GM23338 (cell line): ENCODE results near the gene HSD17B7. TPM values are rescaled to one million over a fixed set of nuclear protein-coding genes. Genes with fewer than 3 reads are reported as not detected.

Experiments
- ATAC-seq: fragments of 200-7000 bp; cut with Tn5 transposase; 3 replicates; pipeline ENCODE4 v1.9.1; 2020
- DNase-seq: peaks from one replicate; pipeline ENCODE4 v3.0.0-alpha.2; 2015; ENCODE audit warnings: low spot score
- H2AFZ ChIP-seq: fragments of 200-600 bp; sonication (generic); 2 replicates; pipeline ENCODE4 v1.8.0; 2016; ENCODE audit warnings: antibody characterized with exemption, mild to moderate bottlenecking, moderate library complexity
- H3F3A ChIP-seq: fragments of 200-600 bp; sonication (generic); replicated peaks from 2 replicates; pipeline ENCODE4 v1.8.0; 2017; ENCODE audit warnings: antibody characterized with exemption, mixed run types, low read depth
- H3K27ac ChIP-seq: fragments of 200-600 bp; sonication (generic); 2 replicates; pipeline ENCODE4 v1.6.1; 2016; ENCODE audit warnings: low read depth
- H3K27me3 ChIP-seq: fragments of 200-600 bp; sonication (generic); 2 replicates; pipeline ENCODE4 v1.8.0; 2016; ENCODE audit warnings: mild to moderate bottlenecking, mixed run types, moderate library complexity; ENCODE audit not compliant: insufficient read depth
- H3K36me3 ChIP-seq: fragments of 200-600 bp; sonication (generic); 2 replicates; pipeline ENCODE4 v1.8.0; 2016; ENCODE audit warnings: mild to moderate bottlenecking; ENCODE audit not compliant: insufficient read depth
- H3K4me1 ChIP-seq: fragments of 200-600 bp; sonication (generic); 2 replicates; pipeline ENCODE4 v1.8.0; 2016; ENCODE audit warnings: mild to moderate bottlenecking, moderate library complexity; ENCODE audit not compliant: insufficient read depth
- H3K4me2 ChIP-seq: fragments of 200-600 bp; sonication (generic); 2 replicates; pipeline ENCODE4 v1.7.1; 2017; ENCODE audit warnings: mixed run types
- H3K4me3 ChIP-seq: fragments of 200-600 bp; sonication (generic); 2 replicates; pipeline ENCODE4 v1.6.1; 2016; ENCODE audit warnings: mixed run types
- H3K79me2 ChIP-seq: fragments of 200-600 bp; sonication (generic); replicated peaks from 2 replicates; pipeline ENCODE4 v1.8.0; 2017; ENCODE audit warnings: mild to moderate bottlenecking; ENCODE audit not compliant: insufficient read depth
- H3K9me2 ChIP-seq: fragments of 200-600 bp; sonication (generic); 2 replicates; pipeline ENCODE4 v1.8.0; 2017; ENCODE audit not compliant: insufficient read depth
- H4K20me1 ChIP-seq: fragments of 200-600 bp; sonication (generic); replicated peaks from 2 replicates; pipeline ENCODE4 v1.8.0; 2017; ENCODE audit warnings: mild to moderate bottlenecking; ENCODE audit not compliant: insufficient read depth
- H3K27ac Mint-ChIP-seq: 2 replicates; pipeline ENCODE4 v1.8.0; 2020; ENCODE audit warnings: inconsistent platforms, mild to moderate bottlenecking, moderate library complexity, mixed read lengths
- H3K27me3 Mint-ChIP-seq: 3 replicates; pipeline ENCODE4 v1.8.0; 2022; ENCODE audit warnings: low read depth, mild to moderate bottlenecking, moderate library complexity, mixed read lengths, inconsistent platforms; ENCODE audit not compliant: insufficient read depth, poor library complexity
- H3K36me3 Mint-ChIP-seq: 3 replicates; pipeline ENCODE4 v1.8.0; 2021; ENCODE audit warnings: low read depth, mild to moderate bottlenecking, inconsistent platforms, moderate library complexity, mixed read lengths
- H3K4me1 Mint-ChIP-seq: 3 replicates; pipeline ENCODE4 v1.8.0; 2020; ENCODE audit warnings: mild to moderate bottlenecking, inconsistent platforms, mixed read lengths
- H3K4me3 Mint-ChIP-seq: 3 replicates; pipeline ENCODE4 v1.8.0; 2021; ENCODE audit warnings: moderate library complexity, mild to moderate bottlenecking, inconsistent platforms, mixed read lengths
- H3K9me3 Mint-ChIP-seq: 3 replicates; pipeline ENCODE4 v1.8.0; 2020; ENCODE audit warnings: moderate library complexity, mild to moderate bottlenecking, inconsistent platforms, mixed read lengths
- CREB1 ChIP-seq: fragments of 250-450 bp; sonication (Bioruptor Pico); IDR thresholded peaks from 2 replicates; pipeline ENCODE4 v1.5.0; 2020; ENCODE audit warnings: low read depth, mild to moderate bottlenecking, moderate library complexity
- EZH2 ChIP-seq: fragments of 200-600 bp; sonication (generic); IDR thresholded peaks from one replicate; pipeline ENCODE4 v1.8.0; 2017; ENCODE audit warnings: antibody characterized with exemption, mild to moderate bottlenecking, low read depth; ENCODE audit not compliant: unreplicated experiment
- EZH2phosphoT487 ChIP-seq: fragments of 200-600 bp; sonication (generic); IDR thresholded peaks from one replicate; pipeline ENCODE4 v1.8.1; 2018; ENCODE audit warnings: antibody characterized with exemption; ENCODE audit not compliant: unreplicated experiment
- JUNB ChIP-seq: IDR thresholded peaks from one replicate; pipeline ENCODE4 v1.6.1; 2016; ENCODE audit warnings: antibody characterized with exemption; ENCODE audit not compliant: unreplicated experiment
- NANOG ChIP-seq: IDR thresholded peaks from 2 replicates; pipeline ENCODE4 v1.6.1; 2016; ENCODE audit warnings: antibody characterized with exemption, borderline replicate concordance
- ZNF114 ChIP-seq: fragments of 250-450 bp; sonication (Bioruptor Pico); IDR thresholded peaks from 2 replicates; pipeline ENCODE4 v1.5.0; 2020; ENCODE audit warnings: mild to moderate bottlenecking, moderate library complexity
- ZNF331 ChIP-seq: fragments of 250-450 bp; sonication (Bioruptor Pico); IDR thresholded peaks from 2 replicates; pipeline ENCODE4 v1.5.0; 2020; ENCODE audit warnings: low read depth, mild to moderate bottlenecking, moderate library complexity
- polyA plus RNA-seq: library from polyadenylated mRNA; unstranded; fragments of >200 nt; fragmentation: Nextera tagmentation; extraction: Ambion mirVana; gene quantifications from 2 replicates; pipeline ENCODE4 v1.2.1, GENCODE V29; 2016
- total RNA-seq: library from RNA; depleted of rRNA; stranded (reverse); fragments of >200 nt; shearing (Covaris generic); gene quantifications from 2 replicates; pipeline ENCODE4 v1.2.3, GENCODE V29; 2014
- TF ChIP-seq, protein P1 (sequence below): IDR thresholded peaks from 2 replicates; pipeline ENCODE4 v1.6.1; 2016; ENCODE audit warnings: antibody characterized with exemption
- TF ChIP-seq, protein P2 (sequence below): fragments of 250-450 bp; sonication (Bioruptor Pico); IDR thresholded peaks from 2 replicates; pipeline ENCODE4 v1.5.0; 2020; ENCODE audit warnings: mild to moderate bottlenecking, moderate library complexity
- TF ChIP-seq, protein P3 (sequence below): IDR thresholded peaks from one replicate; pipeline ENCODE4 v1.6.1; 2018; ENCODE audit warnings: antibody characterized with exemption; ENCODE audit not compliant: unreplicated experiment

HSD17B7 gene
- total and polyA plus RNA-seq, 2 experiments from 2014 or later = 30.9 to 31.9 TPM

DNA sequence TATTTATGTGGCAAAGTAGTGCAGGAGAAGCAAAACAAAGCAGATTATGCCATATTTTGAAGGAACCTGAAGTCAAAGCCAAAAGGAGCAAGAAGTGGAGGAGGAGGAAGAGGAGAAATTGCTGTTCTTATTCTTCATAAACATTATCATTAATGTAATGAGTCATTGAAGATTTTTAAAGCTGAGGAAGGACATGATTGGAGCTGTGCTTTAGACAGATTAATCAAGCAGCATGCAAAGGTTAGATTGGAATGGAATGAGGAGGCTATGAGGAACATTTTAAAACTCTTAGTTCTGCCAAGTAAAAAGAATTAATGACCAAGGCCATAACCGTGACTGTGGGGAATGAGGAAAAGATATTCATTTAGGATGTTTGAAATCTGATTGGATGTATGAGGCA lies 33.0 kb upstream of the HSD17B7 start:
- Histone ChIP-seq H3K79me2 (no peaks in the 10 kb centered on the region), H3K27ac (no peak overlapping the region), H3K36me3 (no peaks in the 10 kb centered on the region), H3F3A (no peaks in the 10 kb centered on the region), H3K9me2 (no peaks in the 10 kb centered on the region), H4K20me1 (no peaks in the 10 kb centered on the region), H3K27me3 (no peaks in the 10 kb centered on the region), H3K4me1 (no peaks in the 10 kb centered on the region), H3K4me2 (no peak overlapping the region), H2AFZ (no peak overlapping the region), H3K4me3 (no peak overlapping the region)
- TF ChIP-seq, protein P1, sequence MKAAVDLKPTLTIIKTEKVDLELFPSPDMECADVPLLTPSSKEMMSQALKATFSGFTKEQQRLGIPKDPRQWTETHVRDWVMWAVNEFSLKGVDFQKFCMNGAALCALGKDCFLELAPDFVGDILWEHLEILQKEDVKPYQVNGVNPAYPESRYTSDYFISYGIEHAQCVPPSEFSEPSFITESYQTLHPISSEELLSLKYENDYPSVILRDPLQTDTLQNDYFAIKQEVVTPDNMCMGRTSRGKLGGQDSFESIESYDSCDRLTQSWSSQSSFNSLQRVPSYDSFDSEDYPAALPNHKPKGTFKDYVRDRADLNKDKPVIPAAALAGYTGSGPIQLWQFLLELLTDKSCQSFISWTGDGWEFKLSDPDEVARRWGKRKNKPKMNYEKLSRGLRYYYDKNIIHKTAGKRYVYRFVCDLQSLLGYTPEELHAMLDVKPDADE = no peak
- no peak for TF ChIP-seq NANOG
- TF ChIP-seq, protein P2, sequence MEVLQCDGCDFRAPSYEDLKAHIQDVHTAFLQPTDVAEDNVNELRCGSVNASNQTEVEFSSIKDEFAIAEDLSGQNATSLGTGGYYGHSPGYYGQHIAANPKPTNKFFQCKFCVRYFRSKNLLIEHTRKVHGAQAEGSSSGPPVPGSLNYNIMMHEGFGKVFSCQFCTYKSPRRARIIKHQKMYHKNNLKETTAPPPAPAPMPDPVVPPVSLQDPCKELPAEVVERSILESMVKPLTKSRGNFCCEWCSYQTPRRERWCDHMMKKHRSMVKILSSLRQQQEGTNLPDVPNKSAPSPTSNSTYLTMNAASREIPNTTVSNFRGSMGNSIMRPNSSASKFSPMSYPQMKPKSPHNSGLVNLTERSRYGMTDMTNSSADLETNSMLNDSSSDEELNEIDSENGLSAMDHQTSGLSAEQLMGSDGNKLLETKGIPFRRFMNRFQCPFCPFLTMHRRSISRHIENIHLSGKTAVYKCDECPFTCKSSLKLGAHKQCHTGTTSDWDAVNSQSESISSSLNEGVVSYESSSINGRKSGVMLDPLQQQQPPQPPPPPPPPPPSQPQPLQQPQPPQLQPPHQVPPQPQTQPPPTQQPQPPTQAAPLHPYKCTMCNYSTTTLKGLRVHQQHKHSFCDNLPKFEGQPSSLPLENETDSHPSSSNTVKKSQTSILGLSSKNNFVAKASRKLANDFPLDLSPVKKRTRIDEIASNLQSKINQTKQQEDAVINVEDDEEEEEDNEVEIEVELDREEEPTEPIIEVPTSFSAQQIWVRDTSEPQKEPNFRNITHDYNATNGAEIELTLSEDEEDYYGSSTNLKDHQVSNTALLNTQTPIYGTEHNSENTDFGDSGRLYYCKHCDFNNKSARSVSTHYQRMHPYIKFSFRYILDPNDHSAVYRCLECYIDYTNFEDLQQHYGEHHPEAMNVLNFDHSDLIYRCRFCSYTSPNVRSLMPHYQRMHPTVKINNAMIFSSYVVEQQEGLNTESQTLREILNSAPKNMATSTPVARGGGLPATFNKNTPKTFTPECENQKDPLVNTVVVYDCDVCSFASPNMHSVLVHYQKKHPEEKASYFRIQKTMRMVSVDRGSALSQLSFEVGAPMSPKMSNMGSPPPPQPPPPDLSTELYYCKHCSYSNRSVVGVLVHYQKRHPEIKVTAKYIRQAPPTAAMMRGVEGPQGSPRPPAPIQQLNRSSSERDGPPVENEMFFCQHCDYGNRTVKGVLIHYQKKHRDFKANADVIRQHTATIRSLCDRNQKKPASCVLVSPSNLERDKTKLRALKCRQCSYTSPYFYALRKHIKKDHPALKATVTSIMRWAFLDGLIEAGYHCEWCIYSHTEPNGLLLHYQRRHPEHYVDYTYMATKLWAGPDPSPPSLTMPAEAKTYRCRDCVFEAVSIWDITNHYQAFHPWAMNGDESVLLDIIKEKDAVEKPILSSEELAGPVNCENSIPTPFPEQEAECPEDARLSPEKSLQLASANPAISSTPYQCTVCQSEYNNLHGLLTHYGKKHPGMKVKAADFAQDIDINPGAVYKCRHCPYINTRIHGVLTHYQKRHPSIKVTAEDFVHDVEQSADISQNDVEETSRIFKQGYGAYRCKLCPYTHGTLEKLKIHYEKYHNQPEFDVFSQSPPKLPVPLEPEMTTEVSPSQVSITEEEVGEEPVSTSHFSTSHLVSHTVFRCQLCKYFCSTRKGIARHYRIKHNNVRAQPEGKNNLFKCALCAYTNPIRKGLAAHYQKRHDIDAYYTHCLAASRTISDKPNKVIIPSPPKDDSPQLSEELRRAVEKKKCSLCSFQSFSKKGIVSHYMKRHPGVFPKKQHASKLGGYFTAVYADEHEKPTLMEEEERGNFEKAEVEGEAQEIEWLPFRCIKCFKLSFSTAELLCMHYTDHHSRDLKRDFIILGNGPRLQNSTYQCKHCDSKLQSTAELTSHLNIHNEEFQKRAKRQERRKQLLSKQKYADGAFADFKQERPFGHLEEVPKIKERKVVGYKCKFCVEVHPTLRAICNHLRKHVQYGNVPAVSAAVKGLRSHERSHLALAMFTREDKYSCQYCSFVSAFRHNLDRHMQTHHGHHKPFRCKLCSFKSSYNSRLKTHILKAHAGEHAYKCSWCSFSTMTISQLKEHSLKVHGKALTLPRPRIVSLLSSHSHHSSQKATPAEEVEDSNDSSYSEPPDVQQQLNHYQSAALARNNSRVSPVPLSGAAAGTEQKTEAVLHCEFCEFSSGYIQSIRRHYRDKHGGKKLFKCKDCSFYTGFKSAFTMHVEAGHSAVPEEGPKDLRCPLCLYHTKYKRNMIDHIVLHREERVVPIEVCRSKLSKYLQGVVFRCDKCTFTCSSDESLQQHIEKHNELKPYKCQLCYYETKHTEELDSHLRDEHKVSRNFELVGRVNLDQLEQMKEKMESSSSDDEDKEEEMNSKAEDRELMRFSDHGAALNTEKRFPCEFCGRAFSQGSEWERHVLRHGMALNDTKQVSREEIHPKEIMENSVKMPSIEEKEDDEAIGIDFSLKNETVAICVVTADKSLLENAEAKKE (CRISPR knock-in tag) = no peak
- DNase-seq = no peak
- no peak for ATAC-seq
- H3K27me3 Mint-ChIP-seq = no peaks in the 10 kb centered on the region
- no peak overlapping the region for H3K27ac Mint-ChIP-seq
- no peak overlapping the region for H3K4me3 Mint-ChIP-seq
- no peaks in the 10 kb centered on the region for H3K9me3 Mint-ChIP-seq
- H3K4me1 Mint-ChIP-seq = no peaks in the 10 kb centered on the region
- H3K36me3 Mint-ChIP-seq = no peaks in the 10 kb centered on the region

DNA sequence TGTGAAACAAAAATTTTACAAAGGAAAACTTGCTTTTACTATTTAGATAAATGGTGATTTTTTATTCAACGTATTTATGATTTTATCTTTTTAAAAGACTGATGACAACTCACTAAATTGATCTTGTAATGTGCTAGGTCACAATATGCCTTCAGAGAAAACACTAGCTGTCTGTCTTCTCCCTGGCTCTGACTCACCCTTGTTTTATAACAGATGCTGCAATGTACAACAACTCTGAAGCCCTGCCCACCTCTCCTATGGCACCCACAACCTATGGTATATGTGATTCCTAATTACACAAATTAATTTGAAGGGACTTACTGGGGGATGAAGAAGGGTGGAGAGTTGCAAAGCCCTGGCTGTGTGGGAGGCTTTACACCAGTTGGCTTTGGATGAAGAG lies 24.7 kb upstream of the HSD17B7 start:
- DNase-seq = no peak
- Histone ChIP-seq H3K4me3 (no peak overlapping the region), H4K20me1 (no peaks in the 10 kb centered on the region), H2AFZ (no peak overlapping the region), H3K4me2 (no peak overlapping the region), H3K36me3 (no peaks in the 10 kb centered on the region), H3K27ac (no peak overlapping the region), H3K27me3 (no peaks in the 10 kb centered on the region), H3K9me2 (0 out of 2 replicates have a peak, but pooled peaks cover 3% of the 10 kb centered on the region), H3K79me2 (no peaks in the 10 kb centered on the region), H3F3A (no peaks in the 10 kb centered on the region), H3K4me1 (no peaks in the 10 kb centered on the region)
- no peak overlapping the region for H3K4me3 Mint-ChIP-seq
- no peaks in the 10 kb centered on the region for H3K36me3 Mint-ChIP-seq
- no peak overlapping the region for H3K27ac Mint-ChIP-seq
- H3K4me1 Mint-ChIP-seq = no peaks in the 10 kb centered on the region
- no peaks in the 10 kb centered on the region for H3K9me3 Mint-ChIP-seq
- no peak for ATAC-seq
- H3K27me3 Mint-ChIP-seq = peaks cover 3% of the 10 kb centered on the region
- TF ChIP-seq, protein P3, sequence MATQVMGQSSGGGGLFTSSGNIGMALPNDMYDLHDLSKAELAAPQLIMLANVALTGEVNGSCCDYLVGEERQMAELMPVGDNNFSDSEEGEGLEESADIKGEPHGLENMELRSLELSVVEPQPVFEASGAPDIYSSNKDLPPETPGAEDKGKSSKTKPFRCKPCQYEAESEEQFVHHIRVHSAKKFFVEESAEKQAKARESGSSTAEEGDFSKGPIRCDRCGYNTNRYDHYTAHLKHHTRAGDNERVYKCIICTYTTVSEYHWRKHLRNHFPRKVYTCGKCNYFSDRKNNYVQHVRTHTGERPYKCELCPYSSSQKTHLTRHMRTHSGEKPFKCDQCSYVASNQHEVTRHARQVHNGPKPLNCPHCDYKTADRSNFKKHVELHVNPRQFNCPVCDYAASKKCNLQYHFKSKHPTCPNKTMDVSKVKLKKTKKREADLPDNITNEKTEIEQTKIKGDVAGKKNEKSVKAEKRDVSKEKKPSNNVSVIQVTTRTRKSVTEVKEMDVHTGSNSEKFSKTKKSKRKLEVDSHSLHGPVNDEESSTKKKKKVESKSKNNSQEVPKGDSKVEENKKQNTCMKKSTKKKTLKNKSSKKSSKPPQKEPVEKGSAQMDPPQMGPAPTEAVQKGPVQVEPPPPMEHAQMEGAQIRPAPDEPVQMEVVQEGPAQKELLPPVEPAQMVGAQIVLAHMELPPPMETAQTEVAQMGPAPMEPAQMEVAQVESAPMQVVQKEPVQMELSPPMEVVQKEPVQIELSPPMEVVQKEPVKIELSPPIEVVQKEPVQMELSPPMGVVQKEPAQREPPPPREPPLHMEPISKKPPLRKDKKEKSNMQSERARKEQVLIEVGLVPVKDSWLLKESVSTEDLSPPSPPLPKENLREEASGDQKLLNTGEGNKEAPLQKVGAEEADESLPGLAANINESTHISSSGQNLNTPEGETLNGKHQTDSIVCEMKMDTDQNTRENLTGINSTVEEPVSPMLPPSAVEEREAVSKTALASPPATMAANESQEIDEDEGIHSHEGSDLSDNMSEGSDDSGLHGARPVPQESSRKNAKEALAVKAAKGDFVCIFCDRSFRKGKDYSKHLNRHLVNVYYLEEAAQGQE = no peak
- TF ChIP-seq EZH2phosphoT487 (no peak), JUNB (no peak), CREB1 (no peak), EZH2 (no peak), ZNF114 (CRISPR knock-in tag) (no peak), ZNF331 (CRISPR knock-in tag) (no peak)
- TF ChIP-seq, protein P1 = no peak
